ENCODE measurements around the gene PARD6G.

The PARD6G gene

GRCh38 chr18:80136679-80137078 is 110.6 kb downstream of the PARD6G start (continued):
- TF ChIP-seq CREB5 (CRISPR knock-in tag; IDR thresholded peaks at IDR 0.05; ENCODE audit: low read depth) (no peak), PPARA (CRISPR knock-in tag; IDR thresholded peaks at IDR 0.05; ENCODE audit: borderline replicate concordance) (no peak), SNAI2 (CRISPR knock-in tag; IDR thresholded peaks at IDR 0.05) (no peak), TOX (CRISPR knock-in tag; IDR thresholded peaks at IDR 0.05; ENCODE audit: borderline replicate concordance) (no peak), BACH2 (CRISPR knock-in tag; IDR thresholded peaks at IDR 0.05; ENCODE audit: borderline replicate concordance) (no peak), TCF4 (CRISPR knock-in tag; IDR thresholded peaks at IDR 0.05; ENCODE audit: borderline replicate concordance) (no peak), ARNTL (CRISPR knock-in tag; IDR thresholded peaks at IDR 0.05; ENCODE audit: borderline replicate concordance, low read depth) (no peak), PATZ1 (CRISPR knock-in tag; IDR thresholded peaks at IDR 0.05; ENCODE audit: borderline replicate concordance) (no peak), RARB (CRISPR knock-in tag; IDR thresholded peaks at IDR 0.05) (no peak), OSR1 (CRISPR knock-in tag; IDR thresholded peaks at IDR 0.05) (no peak), GLIS3 (CRISPR knock-in tag; IDR thresholded peaks at IDR 0.05) (no peak)

- no peak for ATAC-seq
- TF ChIP-seq ZFP3 (CRISPR knock-in tag; IDR thresholded peaks at IDR 0.05) (no peak), ARNTL (CRISPR knock-in tag; IDR thresholded peaks at IDR 0.05; ENCODE audit: borderline replicate concordance, low read depth) (no peak), ZNF565 (CRISPR knock-in tag; conservative IDR thresholded peaks at IDR 0.05; ENCODE audit: low read depth) (no peak), CREB5 (CRISPR knock-in tag; IDR thresholded peaks at IDR 0.05; ENCODE audit: low read depth) (no peak)
Measured at GRCh38 chr18:80135136-80135535, 112.2 kb downstream of the PARD6G start.

GRCh38 chr18:80133124-80133523 is 114.2 kb downstream of the PARD6G start:
- ATAC-seq, result no peak
- TF ChIP-seq ESRRG (CRISPR knock-in tag; IDR thresholded peaks at IDR 0.05), result no peak
- no peak for TF ChIP-seq PATZ1 (CRISPR knock-in tag; IDR thresholded peaks at IDR 0.05; ENCODE audit: borderline replicate concordance)
- no peak for TF ChIP-seq TCF4 (CRISPR knock-in tag; IDR thresholded peaks at IDR 0.05; ENCODE audit: borderline replicate concordance)
- TF ChIP-seq ZC3H10 (CRISPR knock-in tag; IDR thresholded peaks at IDR 0.05), result no peak
- TF ChIP-seq ZFP30 (CRISPR knock-in tag; IDR thresholded peaks at IDR 0.05), result no peak
- TF ChIP-seq CSDC2 (CRISPR knock-in tag; IDR thresholded peaks at IDR 0.05), result no peak
- TF ChIP-seq ZNF70 (CRISPR knock-in tag; IDR thresholded peaks at IDR 0.05), result no peak
- no peak for TF ChIP-seq RARB (CRISPR knock-in tag; IDR thresholded peaks at IDR 0.05)
- no peak for TF ChIP-seq SNAI2 (CRISPR knock-in tag; IDR thresholded peaks at IDR 0.05)
- TF ChIP-seq ZFP3 (CRISPR knock-in tag; IDR thresholded peaks at IDR 0.05), result no peak
- TF ChIP-seq CSRNP3 (CRISPR knock-in tag; IDR thresholded peaks at IDR 0.05), result no peak
- TF ChIP-seq POU6F1 (CRISPR knock-in tag; IDR thresholded peaks at IDR 0.05; ENCODE audit: borderline replicate concordance, low read depth), result no peak
- no peak for TF ChIP-seq ARNTL (CRISPR knock-in tag; IDR thresholded peaks at IDR 0.05; ENCODE audit: borderline replicate concordance, low read depth)
